Mucosa of descending colon (tissue), 3 donors: Measurements from ENCODE around the gene SERINC5. TPM values are rescaled to one million over a fixed set of nuclear protein-coding genes. Genes with fewer than 3 reads are reported as not detected.

Experiments used
- ATAC-seq: fragments of 200-7000 bp; cut with Tn5 transposase; one replicate; pipeline ENCODE4 v1.9.1; 2020; ENCODE audit warnings: mild to moderate bottlenecking, moderate library complexity
- DNase-seq, 3 donors: peaks; one replicate each; pipeline ENCODE4 v3.0.0-alpha.2; 2020
- H3K36me3 ChIP-seq: fragments of 200-600 bp; one replicate; pipeline ENCODE4 v1.8.0; 2021; ENCODE audit warnings: low read depth, mild to moderate bottlenecking
- H3K4me1 ChIP-seq: fragments of 200-600 bp; one replicate; pipeline ENCODE4 v1.8.0; 2021; ENCODE audit warnings: low read depth, mild to moderate bottlenecking
- H3K4me3 ChIP-seq: fragments of 200-600 bp; one replicate; pipeline ENCODE4 v1.8.0; 2021; ENCODE audit warnings: mild to moderate bottlenecking
- H3K9me3 ChIP-seq: fragments of 200-600 bp; one replicate; pipeline ENCODE4 v1.8.0; 2021; ENCODE audit warnings: mild to moderate bottlenecking
- intact Hi-C, 2 donors: fragments of 100-400 bp; cut with DNase I in 1 of 2; cut with micrococcal nuclease in 1 of 2; formaldehyde crosslinking; loops; one replicate each; pipeline versions ENCODE4 v1.11.0 to v1.11.1; 2022; cut with DNase I, micrococcal nuclease
- total RNA-seq, 3 donors: library from RNA; stranded (reverse); fragmentation: NEBNext Ultra II Directional in 2 of 3; extraction: Animal tissue kit (Norgen Biotek cat#: 25700) in 2 of 3; gene quantifications; one replicate each; pipeline versions ENCODE4 v1.2.1 to v1.2.4, GENCODE V29; 2021 to 2023
- TF ChIP-seq, protein P1 (sequence below): fragments of 200-600 bp; IDR thresholded peaks from one replicate; pipeline ENCODE4 v1.8.0; 2022; ENCODE audit warnings: antibody characterized with exemption, mild to moderate bottlenecking
- donor health status: DM: no; HTN: no; CAD: no; lungs with moderate emphysema.
- donor health status: DM: no; HTN: no; CAD: no.
- donor health status: DM: no; HTN: yes; CAD: no.

Gene SERINC5
- total RNA-seq, 3 donors from 2014 or later = 66.6 to 153 (median 126) TPM

DNA sequence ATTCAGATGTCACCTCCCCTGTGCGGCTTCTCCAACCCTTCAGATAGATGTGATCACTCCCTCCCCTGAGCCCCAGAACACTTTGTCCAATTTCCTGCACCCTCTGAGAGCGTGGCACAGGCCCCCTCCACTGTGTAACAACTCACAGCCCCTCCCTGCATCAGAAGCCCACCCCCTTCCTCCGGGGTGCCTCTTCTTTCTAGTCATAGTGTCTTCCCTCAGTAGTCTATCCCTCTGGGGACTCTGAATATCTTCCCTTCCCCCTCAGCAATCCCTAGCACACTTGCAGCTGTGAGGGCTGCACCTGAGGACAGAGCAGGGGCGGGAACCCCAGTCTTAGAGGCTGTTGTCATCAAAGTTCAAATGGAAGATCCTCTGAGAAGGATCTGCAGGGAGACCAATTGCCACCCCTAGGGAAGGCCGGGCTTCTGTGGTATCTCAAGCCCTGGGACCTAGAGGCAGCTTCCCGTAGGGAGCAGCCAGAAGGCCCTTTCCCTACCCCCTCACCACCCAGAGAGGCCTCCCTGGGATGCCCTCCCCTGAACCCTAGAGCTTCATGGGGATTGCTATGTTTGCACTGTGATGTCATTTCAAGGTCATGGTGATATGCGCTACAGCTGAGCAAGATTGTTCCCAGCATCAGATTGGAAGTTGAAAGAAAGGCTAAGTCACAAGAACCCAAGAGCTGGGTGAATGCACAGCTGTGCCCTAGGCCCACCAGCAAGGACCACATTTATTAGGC lies 150.0 kb downstream of the SERINC5 start:
- ATAC-seq (no peak), DNase-seq (no peak)
- intact Hi-C loops = no loop called here

DNA sequence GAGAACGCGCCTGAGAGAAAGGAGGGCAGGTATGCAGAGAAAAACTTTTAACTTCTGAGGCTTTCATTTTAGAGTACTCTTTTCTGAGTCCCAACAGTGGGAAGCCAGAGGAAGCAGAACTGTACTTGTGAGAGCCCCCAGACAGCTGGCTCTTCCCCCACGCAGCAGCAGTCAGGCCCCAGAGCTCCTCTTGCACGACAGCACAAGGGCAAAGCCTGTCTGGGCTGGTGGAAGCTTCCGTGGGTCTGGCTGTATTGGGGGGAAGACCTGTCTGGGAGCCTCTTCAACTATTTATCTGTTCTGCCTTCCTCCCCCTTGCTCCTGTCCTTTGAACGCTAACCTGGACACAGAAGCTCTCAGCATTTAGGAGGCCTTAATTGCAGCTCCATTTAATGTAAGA lies 152.5 kb downstream of the SERINC5 start:
- no peak for DNase-seq
- no peak for ATAC-seq
- Histone ChIP-seq H3K4me1 (no peaks in the 10 kb centered on the region), H3K9me3 (no peaks in the 10 kb centered on the region), H3K36me3 (no peaks in the 10 kb centered on the region), H3K4me3 (no peak overlapping the region)
- TF ChIP-seq, protein P1, sequence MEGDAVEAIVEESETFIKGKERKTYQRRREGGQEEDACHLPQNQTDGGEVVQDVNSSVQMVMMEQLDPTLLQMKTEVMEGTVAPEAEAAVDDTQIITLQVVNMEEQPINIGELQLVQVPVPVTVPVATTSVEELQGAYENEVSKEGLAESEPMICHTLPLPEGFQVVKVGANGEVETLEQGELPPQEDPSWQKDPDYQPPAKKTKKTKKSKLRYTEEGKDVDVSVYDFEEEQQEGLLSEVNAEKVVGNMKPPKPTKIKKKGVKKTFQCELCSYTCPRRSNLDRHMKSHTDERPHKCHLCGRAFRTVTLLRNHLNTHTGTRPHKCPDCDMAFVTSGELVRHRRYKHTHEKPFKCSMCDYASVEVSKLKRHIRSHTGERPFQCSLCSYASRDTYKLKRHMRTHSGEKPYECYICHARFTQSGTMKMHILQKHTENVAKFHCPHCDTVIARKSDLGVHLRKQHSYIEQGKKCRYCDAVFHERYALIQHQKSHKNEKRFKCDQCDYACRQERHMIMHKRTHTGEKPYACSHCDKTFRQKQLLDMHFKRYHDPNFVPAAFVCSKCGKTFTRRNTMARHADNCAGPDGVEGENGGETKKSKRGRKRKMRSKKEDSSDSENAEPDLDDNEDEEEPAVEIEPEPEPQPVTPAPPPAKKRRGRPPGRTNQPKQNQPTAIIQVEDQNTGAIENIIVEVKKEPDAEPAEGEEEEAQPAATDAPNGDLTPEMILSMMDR = no peak
- intact Hi-C loops = no loop called here

More for the DNA sequence above, 150.0 kb downstream of the SERINC5 start:
- Histone ChIP-seq H3K4me3 (no peak overlapping the region), H3K36me3 (no peaks in the 10 kb centered on the region), H3K4me1 (no peaks in the 10 kb centered on the region), H3K9me3 (no peaks in the 10 kb centered on the region)
- TF ChIP-seq, protein P1 = no peak

- Histone ChIP-seq H3K9me3 (no peaks in the 10 kb centered on the region), H3K4me3 (no peak overlapping the region), H3K36me3 (no peaks in the 10 kb centered on the region), H3K4me1 (no peaks in the 10 kb centered on the region)
- TF ChIP-seq, protein P1 = no peak
- intact Hi-C loops = no loop called here
- ATAC-seq (no peak), DNase-seq (no peak)
These were observed 153.9 kb downstream of the SERINC5 start for GRCh38 chr5:80101993-80102392.

- no peaks in the 10 kb centered on the region for H3K36me3 ChIP-seq
- ATAC-seq (no peak), DNase-seq (no peak)
- no peaks in the 10 kb centered on the region for H3K9me3 ChIP-seq
- H3K4me1 ChIP-seq = no peaks in the 10 kb centered on the region
- intact Hi-C loops = loop anchor here in 1 of 2 donors (10.0 kb wide), 1 partner anchor 177 kb away; no protein-coding TSS in a partner anchor
- no peak overlapping the region for H3K4me3 ChIP-seq
- TF ChIP-seq, protein P1 = no peak
These were observed 158.4 kb downstream of the SERINC5 start for GRCh38 chr5:80097451-80097850.

DNA sequence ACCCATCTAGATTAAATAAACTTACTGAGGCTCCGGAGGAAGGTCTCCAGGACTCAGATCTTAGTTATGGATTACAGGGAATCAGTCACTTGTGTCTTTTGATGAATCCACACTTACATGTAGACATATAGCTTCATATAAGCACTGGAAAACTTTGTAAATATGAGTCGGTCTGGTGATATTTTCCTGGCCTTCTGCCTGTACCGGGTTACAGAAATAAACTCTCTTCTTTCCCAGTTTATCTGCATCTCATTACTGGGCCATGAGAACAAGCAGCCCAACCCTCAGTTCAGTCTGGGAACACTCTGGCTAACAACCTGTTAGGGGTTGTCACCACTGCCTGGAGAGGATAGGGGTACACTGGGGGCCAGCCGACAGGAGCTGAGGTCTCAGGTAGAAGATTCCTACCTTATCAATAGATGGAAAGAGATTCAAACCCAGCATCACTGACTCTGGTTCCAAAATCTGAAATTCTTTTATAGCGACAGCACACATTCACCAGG lies 161.6 kb downstream of the SERINC5 start:
- Histone ChIP-seq H3K4me3 (no peak overlapping the region), H3K4me1 (no peaks in the 10 kb centered on the region), H3K36me3 (no peaks in the 10 kb centered on the region), H3K9me3 (no peaks in the 10 kb centered on the region)
- ATAC-seq (no peak), DNase-seq (no peak)
- TF ChIP-seq, protein P1 = no peak
- intact Hi-C loops = loop anchor here (5.0 to 10.0 kb wide), 2 partner anchors 181 to 213 kb away; no protein-coding TSS in a partner anchor
